ENCODE measurements around the gene CHST15. TPM values are rescaled to one million over a fixed set of nuclear protein-coding genes. Genes with fewer than 3 reads are reported as not detected.

CHST15 gene
- total and polyA plus RNA-seq, 2 of the 4 experiments (the other 2 are of a cell fraction), result 0.14 to 0.18 TPM

GRCh38 chr10:124114696-124115095 is 21.3 kb upstream of the CHST15 start:
- H3K9ac ChIP-seq (ENCODE audit: low read depth, low read length), result no peak overlapping the region
- no peak overlapping the region for H3K27ac ChIP-seq (ENCODE audit: insufficient read depth, low read length)
- in situ Hi-C loops (cut with MboI; ENCODE audit: low sequenced_read_pairs), result no loop called here
- no peaks in the 10 kb centered on the region for H3K79me1 ChIP-seq (ENCODE audit: low read depth in 1 of 2, low read length in 2 of 2)
- H2AFZ ChIP-seq (replicated peaks; ENCODE audit: low read length, poor library complexity), result no peak overlapping the region
- no peak overlapping the region for H3K18ac ChIP-seq (ENCODE audit: low read depth, low read length)
- H2AK9ac ChIP-seq (replicated peaks; ENCODE audit: low read depth, low read length, poor library complexity), result no peak overlapping the region
- H2BK5ac ChIP-seq (ENCODE audit: low read depth, low read length, poor library complexity, severe bottlenecking), result no peak overlapping the region
- dilution Hi-C loops (cut with HindIII; ENCODE audit: low sequenced_read_pairs, unreplicated experiment), result no loop called here
- BruUV-seq (replicated peaks), result no TSS peak
- intact Hi-C loops (cut with micrococcal nuclease), result no loop called here
- H3K9me3 ChIP-seq (ENCODE audit: control insufficient read depth, insufficient read depth, low read length), result peaks cover 6% of the 10 kb centered on the region
- H2AK5ac ChIP-seq (ENCODE audit: low read depth, low read length), result no peak overlapping the region
- no CpG with 5 or more reads among the region's 4 CpGs for WGBS, 2 experiments (ENCODE audit: extremely low coverage in 2 of 2, insufficient read length in 1 of 2)
- H3K27me3 ChIP-seq (ENCODE audit: control insufficient read depth, insufficient read depth, low read length), result no peaks in the 10 kb centered on the region; the same call in 1 of the 2 replicates
- H3K36me3 ChIP-seq (ENCODE audit: control insufficient read depth, insufficient read depth, low read length), result no peaks in the 10 kb centered on the region
- POLR2A ChIA-PET (ENCODE audit: unreplicated experiment), result no interaction called here
- H2BK20ac ChIP-seq (ENCODE audit: low read depth, low read length), result no peak overlapping the region
- H4K20me1 ChIP-seq (ENCODE audit: insufficient read depth, low read length), result no peaks in the 10 kb centered on the region
- no peak overlapping the region for H3K4ac ChIP-seq (ENCODE audit: low read depth, low read length)
- H3K9me1 ChIP-seq (ENCODE audit: insufficient read depth, low read length), result no peaks in the 10 kb centered on the region
- H2BK15ac ChIP-seq (ENCODE audit: low read depth, low read length), result no peak overlapping the region
- no peak overlapping the region for H2BK120ac ChIP-seq (ENCODE audit: low read depth, low read length)
- H3K4me2 ChIP-seq (ENCODE audit: low read depth, low read length), result no peak overlapping the region
- no peak overlapping the region for H3K14ac ChIP-seq (replicated peaks; ENCODE audit: low read depth, low read length)
- H4K8ac ChIP-seq (ENCODE audit: low read depth in 2 of 2, low read length in 2 of 2), result no peak overlapping the region
- no peak overlapping the region for H4K5ac ChIP-seq (ENCODE audit: low read depth, low read length)
- CTCF ChIA-PET, result no interaction called here
- no peaks in the 10 kb centered on the region for H3K4me1 ChIP-seq (ENCODE audit: control insufficient read depth, insufficient read depth, low read length)
- DNase-seq (no peak), ATAC-seq (ENCODE audit: low read depth) (no peak)
- no peak overlapping the region for H3K56ac ChIP-seq (ENCODE audit: extremely low read depth, insufficient read depth, low read length)
- no peak overlapping the region for H4K91ac ChIP-seq (ENCODE audit: insufficient read depth, low read depth, low read length)
- TF ChIP-seq MAZ (IDR thresholded peaks at IDR 0.05; ENCODE audit: borderline replicate concordance, low read depth, low read length) (no peak), CHD1 (IDR thresholded peaks at IDR 0.05; ENCODE audit: low read depth, low read length) (no peak), RAD21 (IDR thresholded peaks at IDR 0.05; ENCODE audit: low read length) (no peak), RFX5 (IDR thresholded peaks at IDR 0.05; ENCODE audit: low read depth, low read length) (no peak), CEBPB (IDR thresholded peaks at IDR 0.05; ENCODE audit: low read depth, low read length) (no peak), MXI1 (IDR thresholded peaks at IDR 0.05; ENCODE audit: borderline replicate concordance, low read depth, low read length) (no peak), SMC3 (IDR thresholded peaks at IDR 0.05; ENCODE audit: low read depth, low read length) (no peak), RCOR1 (IDR thresholded peaks at IDR 0.05; ENCODE audit: insufficient replicate concordance, low read length) (no peak), NFE2L2 (IDR thresholded peaks at IDR 0.05; ENCODE audit: low read depth, low read length) (no peak), FOS (IDR thresholded peaks at IDR 0.05; ENCODE audit: low read depth, low read length) (no peak), BHLHE40 (IDR thresholded peaks at IDR 0.05; ENCODE audit: low read depth, low read length) (no peak)
- TF ChIP-seq, protein P1, sequence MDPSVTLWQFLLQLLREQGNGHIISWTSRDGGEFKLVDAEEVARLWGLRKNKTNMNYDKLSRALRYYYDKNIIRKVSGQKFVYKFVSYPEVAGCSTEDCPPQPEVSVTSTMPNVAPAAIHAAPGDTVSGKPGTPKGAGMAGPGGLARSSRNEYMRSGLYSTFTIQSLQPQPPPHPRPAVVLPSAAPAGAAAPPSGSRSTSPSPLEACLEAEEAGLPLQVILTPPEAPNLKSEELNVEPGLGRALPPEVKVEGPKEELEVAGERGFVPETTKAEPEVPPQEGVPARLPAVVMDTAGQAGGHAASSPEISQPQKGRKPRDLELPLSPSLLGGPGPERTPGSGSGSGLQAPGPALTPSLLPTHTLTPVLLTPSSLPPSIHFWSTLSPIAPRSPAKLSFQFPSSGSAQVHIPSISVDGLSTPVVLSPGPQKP (IDR thresholded peaks at IDR 0.05; ENCODE audit: borderline replicate concordance, low read depth, low read length), result no peak
- TF ChIP-seq, protein P2, sequence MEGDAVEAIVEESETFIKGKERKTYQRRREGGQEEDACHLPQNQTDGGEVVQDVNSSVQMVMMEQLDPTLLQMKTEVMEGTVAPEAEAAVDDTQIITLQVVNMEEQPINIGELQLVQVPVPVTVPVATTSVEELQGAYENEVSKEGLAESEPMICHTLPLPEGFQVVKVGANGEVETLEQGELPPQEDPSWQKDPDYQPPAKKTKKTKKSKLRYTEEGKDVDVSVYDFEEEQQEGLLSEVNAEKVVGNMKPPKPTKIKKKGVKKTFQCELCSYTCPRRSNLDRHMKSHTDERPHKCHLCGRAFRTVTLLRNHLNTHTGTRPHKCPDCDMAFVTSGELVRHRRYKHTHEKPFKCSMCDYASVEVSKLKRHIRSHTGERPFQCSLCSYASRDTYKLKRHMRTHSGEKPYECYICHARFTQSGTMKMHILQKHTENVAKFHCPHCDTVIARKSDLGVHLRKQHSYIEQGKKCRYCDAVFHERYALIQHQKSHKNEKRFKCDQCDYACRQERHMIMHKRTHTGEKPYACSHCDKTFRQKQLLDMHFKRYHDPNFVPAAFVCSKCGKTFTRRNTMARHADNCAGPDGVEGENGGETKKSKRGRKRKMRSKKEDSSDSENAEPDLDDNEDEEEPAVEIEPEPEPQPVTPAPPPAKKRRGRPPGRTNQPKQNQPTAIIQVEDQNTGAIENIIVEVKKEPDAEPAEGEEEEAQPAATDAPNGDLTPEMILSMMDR (conservative IDR thresholded peaks at IDR 0.05; ENCODE audit: low read depth, low read length), result no peak
- H3K23ac ChIP-seq (ENCODE audit: low read depth, low read length), result no peak overlapping the region
- no peak overlapping the region for H3K4me3 ChIP-seq (ENCODE audit: insufficient read depth, low read depth, low read length)

Measured in IMR-90 (cell line).